Lung (tissue), 12 donors: ENCODE data around the gene FGF2. TPM values are rescaled to one million over a fixed set of nuclear protein-coding genes. Genes with fewer than 3 reads are reported as not detected.

Experiments
- ATAC-seq: fragments of 200-7000 bp; cut with Tn5 transposase; one replicate; pipeline ENCODE4 v1.9.1; 2020; ENCODE audit warnings: moderate number of reproducible peaks; ENCODE audit not compliant: insufficient read depth, low FRiP score
- DNase-seq, 3 donors: peaks; one replicate each; pipeline ENCODE4 v3.0.0-alpha.2; 2013 to 2017
- H3K27ac ChIP-seq, 2 donors: one replicate each; pipeline ENCODE4 v1.5.1; 2013; ENCODE audit warnings: mild to moderate bottlenecking in 2 of 2, moderate library complexity in 2 of 2, control low read depth in 1 of 2, inconsistent platforms in 1 of 2, low read depth in 1 of 2, low read length in 1 of 2
- H3K27me3 ChIP-seq, 3 donors: one replicate each; pipeline ENCODE4 v1.5.1; 2013; ENCODE audit warnings: low read length in 2 of 3; ENCODE audit not compliant: control insufficient read depth in 3 of 3, insufficient read depth in 3 of 3
- H3K36me3 ChIP-seq, 4 donors: one replicate each; pipeline ENCODE4 v1.5.1; 2013; ENCODE audit warnings: low read length in 4 of 4, mild to moderate bottlenecking in 1 of 4, moderate library complexity in 1 of 4; ENCODE audit not compliant: control insufficient read depth in 4 of 4, insufficient read depth in 4 of 4
- H3K4me1 ChIP-seq, 5 donors: one replicate each; pipeline ENCODE4 v1.5.1; 2013; ENCODE audit warnings: low read length in 5 of 5, mild to moderate bottlenecking in 2 of 5, moderate library complexity in 1 of 5; ENCODE audit not compliant: control insufficient read depth in 5 of 5, insufficient read depth in 5 of 5
- H3K4me3 ChIP-seq: one replicate; pipeline ENCODE4 v1.5.1; 2013; ENCODE audit warnings: mild to moderate bottlenecking, control low read depth, moderate library complexity
- H3K9ac ChIP-seq, 2 donors: one replicate each; pipeline ENCODE4 v1.5.1; 2013; ENCODE audit warnings: low read length in 2 of 2, control low read depth in 1 of 2; ENCODE audit not compliant: insufficient read depth in 1 of 2
- H3K9me3 ChIP-seq, 4 donors: one replicate each; pipeline ENCODE4 v1.5.1; 2013; ENCODE audit warnings: low read length in 3 of 4, mild to moderate bottlenecking in 1 of 4, moderate library complexity in 1 of 4; ENCODE audit not compliant: control insufficient read depth in 4 of 4, insufficient read depth in 3 of 4
- WGBS, 2 donors: extraction: QIAGEN DNeasy Blood & Tissue Kit; methylation state at CpG; one replicate each; pipeline ENCODE4 v1.1.7; 2013; 5-methylcytosine and 5-hydroxymethylcytosine counted together
- polyA plus RNA-seq, 2 donors: library from polyadenylated mRNA; stranded (reverse); fragments of 200-250 nt; gene quantifications; one replicate each; pipeline ENCODE4 v1.2.1, GENCODE V29; 2013
- total RNA-seq, 2 donors: library from RNA; depleted of rRNA in 1 of 2; stranded (reverse); fragments of >200 nt in 1 of 2; gene quantifications; one replicate each; pipeline ENCODE4 v1.2.1, GENCODE V29; 2014 to 2021
- TF ChIP-seq, protein P1 (sequence below): IDR thresholded peaks from 2 replicates; pipeline ENCODE4 v1.5.1; 2012; ENCODE audit warnings: mild to moderate bottlenecking; ENCODE audit errors: control extremely low read depth, extremely low read depth
- donor health status: control.
- donor health status: control.
- donor health status: Bipolar disorder and iron deficiency.
- donor health status: healthy.
- donor health status: DM: yes; HTN: yes; CAD: no.

Gene FGF2
- total and polyA plus RNA-seq, 4 donors = 2.4 to 11.6 (median 6.2) TPM

DNA sequence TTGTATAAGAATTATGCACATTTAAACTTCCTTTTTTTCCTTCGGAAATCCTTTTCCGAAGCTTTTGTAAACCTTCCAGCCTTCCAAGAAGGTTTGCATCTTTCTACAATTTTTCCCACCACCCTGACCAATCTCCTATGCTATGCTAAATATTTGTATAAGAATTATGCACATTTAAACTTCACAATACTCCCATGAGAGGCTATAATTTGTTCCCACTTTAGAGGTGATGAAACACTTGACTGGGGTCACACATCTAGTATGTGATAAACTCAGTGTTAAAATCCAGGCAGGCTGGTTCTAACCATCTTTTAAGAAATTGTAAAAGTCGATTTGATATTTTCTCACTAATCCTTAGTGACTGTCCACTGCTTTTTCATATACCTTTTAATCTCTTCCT, 73.7 kb downstream of the FGF2 start:
- no peak for DNase-seq
- H3K4me3 ChIP-seq = no peak overlapping the region
- no peaks in the 10 kb centered on the region for H3K9me3 ChIP-seq
- H3K27me3 ChIP-seq = no peaks in the 10 kb centered on the region
- H3K36me3 ChIP-seq = peaks cover 0 to 3% (median 2%) of the 10 kb centered on the region in 4 donors
- H3K4me1 ChIP-seq = no peaks in the 10 kb centered on the region
- WGBS, 2 donors = 82 to 91% methylated on average over 3 of the region's 3 CpGs
- no peak overlapping the region for H3K27ac ChIP-seq
- no peak overlapping the region for H3K9ac ChIP-seq
- no peak for ATAC-seq
- TF ChIP-seq, protein P1, sequence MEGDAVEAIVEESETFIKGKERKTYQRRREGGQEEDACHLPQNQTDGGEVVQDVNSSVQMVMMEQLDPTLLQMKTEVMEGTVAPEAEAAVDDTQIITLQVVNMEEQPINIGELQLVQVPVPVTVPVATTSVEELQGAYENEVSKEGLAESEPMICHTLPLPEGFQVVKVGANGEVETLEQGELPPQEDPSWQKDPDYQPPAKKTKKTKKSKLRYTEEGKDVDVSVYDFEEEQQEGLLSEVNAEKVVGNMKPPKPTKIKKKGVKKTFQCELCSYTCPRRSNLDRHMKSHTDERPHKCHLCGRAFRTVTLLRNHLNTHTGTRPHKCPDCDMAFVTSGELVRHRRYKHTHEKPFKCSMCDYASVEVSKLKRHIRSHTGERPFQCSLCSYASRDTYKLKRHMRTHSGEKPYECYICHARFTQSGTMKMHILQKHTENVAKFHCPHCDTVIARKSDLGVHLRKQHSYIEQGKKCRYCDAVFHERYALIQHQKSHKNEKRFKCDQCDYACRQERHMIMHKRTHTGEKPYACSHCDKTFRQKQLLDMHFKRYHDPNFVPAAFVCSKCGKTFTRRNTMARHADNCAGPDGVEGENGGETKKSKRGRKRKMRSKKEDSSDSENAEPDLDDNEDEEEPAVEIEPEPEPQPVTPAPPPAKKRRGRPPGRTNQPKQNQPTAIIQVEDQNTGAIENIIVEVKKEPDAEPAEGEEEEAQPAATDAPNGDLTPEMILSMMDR = no peak

DNA sequence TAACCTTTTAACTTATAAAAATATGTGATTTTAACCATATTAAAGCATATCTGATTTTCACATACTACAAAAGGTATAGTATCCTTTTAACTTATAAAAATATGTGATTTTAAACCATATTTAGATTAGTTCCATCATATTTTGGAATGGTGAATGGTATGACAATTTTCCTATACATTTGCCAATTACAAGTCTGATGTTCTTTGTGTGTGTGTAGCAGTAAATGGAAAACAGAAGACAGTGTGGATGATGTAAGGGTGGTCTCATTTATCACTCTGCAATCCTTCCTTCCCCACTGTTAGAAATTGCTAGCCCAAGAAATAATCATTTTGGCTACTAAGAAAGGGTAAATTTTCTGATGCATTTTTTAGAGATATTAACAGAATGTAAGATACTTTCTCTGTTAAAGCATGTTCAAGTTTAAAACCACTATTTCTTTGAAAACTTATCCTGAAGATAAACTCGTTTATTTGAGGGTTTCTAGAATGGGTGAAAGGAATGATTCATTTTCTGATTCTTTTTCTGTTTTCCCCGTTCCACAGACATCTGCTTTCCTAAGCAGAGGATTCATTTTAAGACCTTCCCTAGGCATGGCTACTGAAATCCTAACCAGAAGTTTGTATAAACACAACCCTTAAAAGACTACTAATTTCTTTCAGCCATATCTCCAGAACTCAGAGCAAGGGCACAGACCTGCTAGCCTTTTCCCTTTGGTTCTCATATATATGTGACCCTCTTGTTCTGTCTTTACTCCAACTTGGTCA, 74.8 kb downstream of the FGF2 start:
- Histone ChIP-seq H3K9me3 (no peaks in the 10 kb centered on the region), H3K27ac (no peak overlapping the region), H3K36me3 (peaks cover 0 to 3% (median under 1%) of the 10 kb centered on the region in 4 donors), H3K4me3 (no peak overlapping the region), H3K27me3 (no peaks in the 10 kb centered on the region), H3K4me1 (no peaks in the 10 kb centered on the region), H3K9ac (no peak overlapping the region)
- ATAC-seq (no peak), DNase-seq (no peak)
- TF ChIP-seq, protein P1 = no peak
- 80 to 86% methylated on average over 2 of the region's 2 CpGs for WGBS, 2 donors

DNA sequence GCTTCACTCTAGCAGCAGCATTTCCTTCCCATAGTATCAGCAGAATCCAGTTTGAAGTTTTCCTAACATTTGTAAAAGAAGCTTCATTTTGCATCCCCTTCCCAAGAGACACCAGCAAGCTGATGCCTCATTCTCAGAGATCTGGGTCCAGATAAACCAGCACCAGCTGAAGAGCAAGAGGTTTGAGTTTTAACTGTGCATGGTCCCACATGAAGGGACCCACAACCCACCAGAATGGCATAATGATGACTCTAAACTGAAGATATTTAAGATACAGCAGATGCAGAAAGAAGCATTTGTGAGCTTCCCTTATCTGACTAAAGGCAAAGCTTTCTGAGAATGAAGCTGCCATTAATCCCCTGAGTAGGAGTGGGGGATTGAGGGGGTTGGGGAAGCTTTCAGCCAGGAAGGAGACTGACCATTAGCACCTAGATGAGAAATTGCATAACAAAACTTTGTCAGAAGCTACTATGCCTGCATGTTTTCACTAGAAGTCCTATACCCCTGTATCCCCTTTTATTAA, 77.2 kb downstream of the FGF2 start:
- no peak for DNase-seq
- Histone ChIP-seq H3K27ac (no peak overlapping the region), H3K9me3 (no peaks in the 10 kb centered on the region), H3K36me3 (peaks cover 0 to 3% (median under 1%) of the 10 kb centered on the region in 4 donors), H3K4me3 (no peak overlapping the region), H3K9ac (no peak overlapping the region), H3K27me3 (no peaks in the 10 kb centered on the region), H3K4me1 (no peaks in the 10 kb centered on the region)
- TF ChIP-seq, protein P1 = no peak
- ATAC-seq = no peak
